GM10847 (cell line): ENCODE measurements around the gene TTLL7.

Source experiments
- POLR2A ChIP-seq: IDR thresholded peaks from 2 replicates; pipeline ENCODE4 v1.6.1; 2011; ENCODE audit not compliant: insufficient read length; ENCODE audit errors: extremely low read depth

The TTLL7 gene

DNA sequence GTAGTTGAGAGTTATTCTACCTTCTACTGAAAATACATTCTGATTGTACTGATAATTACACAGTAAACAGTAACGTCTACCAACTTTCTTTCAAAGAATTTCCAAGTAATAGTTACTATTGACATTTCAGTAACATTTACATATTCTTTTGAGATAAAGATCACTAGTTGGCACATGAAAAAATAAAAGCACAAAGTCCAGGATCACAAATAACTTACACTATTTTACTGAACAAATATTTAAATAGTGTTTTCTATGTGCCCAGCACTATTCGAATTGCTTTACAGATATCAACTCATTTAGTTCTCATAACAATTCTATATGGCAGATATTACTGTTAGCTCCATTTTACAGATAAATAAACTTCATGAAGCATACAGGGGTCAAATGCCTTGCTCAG, 126.4 kb downstream of the TTLL7 start:
- TF ChIP-seq POLR2A: no peak

DNA sequence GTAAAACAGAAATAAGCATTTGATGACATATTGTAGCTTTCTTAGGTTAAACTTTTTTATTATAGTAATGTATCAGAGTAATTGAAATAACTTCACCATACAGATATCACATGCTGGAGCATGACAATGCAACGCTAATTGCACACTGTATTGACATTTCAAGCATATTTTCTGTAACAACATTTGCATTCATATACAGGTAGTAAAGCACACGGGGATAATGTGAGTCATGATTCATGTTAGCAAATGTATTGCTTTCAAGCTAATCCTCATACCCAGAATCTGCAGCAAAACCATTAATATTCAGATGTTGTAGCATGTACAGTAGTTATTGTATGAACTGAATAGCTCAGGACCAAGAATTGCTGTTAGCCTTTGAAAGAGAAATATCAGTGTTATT, 133.9 kb downstream of the TTLL7 start:
- no peak for TF ChIP-seq POLR2A

DNA sequence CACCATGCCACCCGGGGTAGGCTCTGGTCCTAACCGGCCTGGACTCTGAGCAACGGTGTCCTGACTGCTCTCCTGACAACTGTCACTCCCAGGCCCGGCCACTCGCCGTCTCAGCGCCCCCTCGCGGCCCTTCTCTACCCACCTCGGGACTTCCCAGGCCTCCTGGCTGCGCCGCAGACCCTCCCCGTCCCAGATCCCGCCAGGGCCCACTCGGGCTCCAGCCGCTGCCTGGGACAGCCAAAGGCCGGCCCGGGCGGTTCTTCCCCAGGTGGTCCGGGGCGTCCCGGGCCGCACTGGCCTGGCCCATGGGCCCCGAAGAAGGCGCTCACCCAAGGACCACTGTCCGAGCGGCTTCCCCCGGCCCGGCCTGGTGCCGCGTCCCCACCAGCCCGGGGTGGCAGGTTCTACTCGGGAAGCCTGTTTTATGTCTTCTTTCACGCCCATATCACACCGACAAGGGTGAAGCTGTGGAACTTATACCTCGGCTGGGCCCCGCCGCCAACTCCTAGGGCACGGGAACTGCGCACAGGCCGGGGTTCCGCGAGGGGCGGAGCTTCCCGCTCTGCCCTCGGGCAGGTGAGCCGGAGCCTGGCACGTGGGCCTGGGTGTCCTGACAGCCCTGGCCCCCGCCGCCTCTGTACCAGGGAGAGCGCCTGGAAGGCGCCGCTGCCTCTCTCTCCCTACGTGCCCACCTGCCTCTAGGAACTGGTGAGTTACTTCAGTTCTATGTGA, 138.3 kb downstream of the TTLL7 start:
- no peak for TF ChIP-seq POLR2A

DNA sequence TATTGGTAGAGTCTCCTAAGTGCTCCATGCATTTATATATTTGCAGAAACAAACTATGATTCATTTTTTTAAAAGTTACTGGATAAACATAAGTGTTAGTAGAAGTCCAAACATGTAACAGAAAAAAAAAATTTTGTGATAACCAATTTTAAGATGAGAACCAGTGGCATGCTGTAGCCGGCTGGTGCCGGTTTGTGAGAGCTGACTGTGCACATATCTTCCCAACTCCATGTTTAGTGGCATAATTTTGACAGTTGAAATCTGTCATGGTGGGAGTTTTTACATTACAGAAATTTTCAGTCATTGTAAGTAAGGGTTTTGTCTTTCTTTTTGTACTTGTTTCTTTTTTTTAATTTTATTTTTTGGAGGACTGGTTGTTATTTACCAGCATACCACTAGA, 141.2 kb downstream of the TTLL7 start:
- TF ChIP-seq POLR2A: no peak

DNA sequence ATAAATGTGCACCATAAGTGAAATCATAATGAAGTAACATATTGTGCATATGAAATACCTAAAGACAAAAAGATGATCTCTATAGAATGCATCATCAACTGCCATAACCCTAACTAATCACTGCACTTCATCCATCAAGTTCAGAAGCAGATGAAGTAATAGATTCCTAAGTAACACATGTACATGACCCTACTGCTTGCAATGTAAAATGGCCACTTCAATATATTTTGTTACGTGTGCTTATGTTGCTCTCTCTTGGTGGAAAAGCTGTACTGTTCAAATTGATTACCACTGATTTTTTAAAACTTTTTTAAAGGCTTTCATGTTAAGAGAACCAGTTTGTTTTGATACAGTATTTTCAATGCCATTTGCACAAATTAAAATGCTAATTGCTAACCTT, 141.8 kb downstream of the TTLL7 start:
- no peak for TF ChIP-seq POLR2A

DNA sequence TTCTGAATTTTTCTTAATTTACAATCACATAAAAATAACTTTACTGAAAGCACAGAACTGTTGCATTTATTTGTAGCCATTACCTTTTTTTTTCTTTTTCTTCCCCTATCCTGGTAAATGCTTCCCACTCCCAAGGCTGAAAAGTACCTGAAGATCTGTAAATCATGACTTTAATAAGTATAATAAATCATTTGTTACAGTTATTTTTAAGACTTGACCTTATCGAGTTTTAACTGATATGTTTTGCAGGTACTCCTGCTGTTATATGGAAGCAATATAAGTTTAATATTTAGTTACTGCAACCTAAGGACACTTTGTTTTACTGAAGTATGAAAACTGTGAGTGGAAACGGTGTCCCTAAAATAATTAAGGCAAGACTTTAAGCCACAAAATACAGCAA, 142.6 kb downstream of the TTLL7 start:
- no peak for TF ChIP-seq POLR2A

DNA sequence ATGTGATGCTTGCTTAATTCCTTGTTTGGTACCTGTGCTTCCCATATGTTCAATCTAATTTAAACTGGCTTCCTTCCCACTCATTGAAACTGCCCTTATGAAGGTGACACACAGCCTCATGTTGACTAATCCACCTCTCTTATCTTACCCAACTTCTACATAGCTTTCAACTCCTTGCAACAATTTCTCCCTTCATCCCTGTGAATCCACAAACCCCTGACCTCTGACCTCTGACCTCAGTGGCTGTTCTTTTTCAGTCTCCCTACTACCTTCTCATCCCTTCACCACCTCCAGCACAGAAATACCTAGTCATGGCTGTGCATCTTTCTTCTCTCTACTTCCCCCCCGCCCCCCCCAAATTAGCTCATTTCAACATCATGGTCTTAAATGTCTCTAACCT, 144.5 kb downstream of the TTLL7 start:
- TF ChIP-seq POLR2A: no peak

DNA sequence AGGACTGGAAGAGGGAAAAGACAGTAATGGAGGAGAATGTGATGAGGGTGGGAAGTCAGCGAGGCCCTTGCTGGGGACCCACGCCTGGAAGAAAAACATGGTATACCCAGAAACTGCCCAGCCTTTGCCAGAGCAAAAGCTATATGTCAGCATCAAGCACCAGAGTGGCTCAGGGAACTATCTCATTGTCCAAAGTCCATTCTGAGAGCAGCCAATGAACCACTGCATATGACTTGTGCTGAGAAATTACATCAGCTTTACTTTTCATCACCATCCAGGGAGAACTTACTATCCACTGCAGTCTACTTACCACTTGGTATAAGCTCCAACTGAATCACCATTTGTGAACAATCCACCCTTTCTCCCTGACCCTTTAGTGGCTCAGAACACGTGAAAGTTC, 148.1 kb downstream of the TTLL7 start:
- no peak for TF ChIP-seq POLR2A

DNA sequence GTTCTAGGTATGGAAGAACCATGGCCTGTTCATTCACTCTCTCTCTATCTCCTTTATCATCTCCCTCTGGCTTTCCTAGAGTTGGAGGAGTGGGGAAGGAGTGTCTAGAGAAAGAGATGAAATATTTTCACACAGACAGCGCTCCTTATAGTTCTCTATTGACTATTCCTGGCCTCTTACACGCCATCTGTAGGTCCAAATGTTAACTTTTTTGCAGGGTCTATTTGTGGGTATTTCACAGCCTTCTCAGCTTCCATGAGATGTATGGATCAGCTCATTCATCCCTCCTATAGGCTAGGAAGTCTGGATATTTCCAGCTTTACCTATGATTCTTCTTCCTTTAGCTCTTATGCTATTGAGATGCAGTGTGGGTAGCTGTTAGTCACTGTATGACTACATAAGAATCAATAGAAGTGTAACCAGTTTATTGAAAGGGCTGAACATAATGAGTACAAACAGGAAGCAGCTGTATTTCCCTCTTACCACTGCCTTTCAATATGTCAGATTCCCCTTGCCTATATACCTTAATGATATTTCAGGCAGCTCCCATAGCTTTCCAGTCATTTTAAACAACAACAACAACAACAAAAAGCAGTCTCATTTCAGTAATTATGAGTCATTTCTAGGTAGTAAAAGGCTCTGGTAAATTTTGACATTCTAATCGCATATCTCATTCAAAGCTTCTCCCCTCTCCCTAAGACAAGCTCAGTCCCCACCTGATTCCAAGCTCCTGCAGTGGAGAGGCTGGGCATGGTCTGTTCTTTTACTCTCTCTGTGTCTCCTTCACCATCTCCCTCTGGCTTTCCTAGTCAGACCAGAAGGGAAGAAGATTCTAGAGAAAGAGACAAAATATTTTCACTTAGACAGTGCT, 149.5 kb downstream of the TTLL7 start:
- TF ChIP-seq POLR2A: no peak

DNA sequence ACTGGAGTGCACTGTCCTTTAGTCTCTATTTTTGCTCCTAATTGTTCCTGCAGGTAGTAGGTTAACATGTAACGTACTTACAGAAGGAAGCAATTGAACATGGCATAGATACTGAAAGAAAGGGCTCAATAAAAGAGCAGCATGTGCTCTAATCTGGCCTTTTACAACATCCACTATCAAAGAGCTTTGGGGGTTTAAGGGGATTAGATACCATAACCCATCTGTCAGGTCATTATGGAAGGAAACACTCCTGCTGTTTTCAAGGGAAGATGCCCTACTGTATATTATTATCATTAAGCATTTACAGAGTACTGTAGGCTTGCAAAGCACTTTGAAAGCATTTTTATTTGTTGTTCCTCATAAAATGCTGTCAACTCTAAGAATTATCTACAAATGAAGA, 152.8 kb downstream of the TTLL7 start:
- TF ChIP-seq POLR2A: no peak

DNA sequence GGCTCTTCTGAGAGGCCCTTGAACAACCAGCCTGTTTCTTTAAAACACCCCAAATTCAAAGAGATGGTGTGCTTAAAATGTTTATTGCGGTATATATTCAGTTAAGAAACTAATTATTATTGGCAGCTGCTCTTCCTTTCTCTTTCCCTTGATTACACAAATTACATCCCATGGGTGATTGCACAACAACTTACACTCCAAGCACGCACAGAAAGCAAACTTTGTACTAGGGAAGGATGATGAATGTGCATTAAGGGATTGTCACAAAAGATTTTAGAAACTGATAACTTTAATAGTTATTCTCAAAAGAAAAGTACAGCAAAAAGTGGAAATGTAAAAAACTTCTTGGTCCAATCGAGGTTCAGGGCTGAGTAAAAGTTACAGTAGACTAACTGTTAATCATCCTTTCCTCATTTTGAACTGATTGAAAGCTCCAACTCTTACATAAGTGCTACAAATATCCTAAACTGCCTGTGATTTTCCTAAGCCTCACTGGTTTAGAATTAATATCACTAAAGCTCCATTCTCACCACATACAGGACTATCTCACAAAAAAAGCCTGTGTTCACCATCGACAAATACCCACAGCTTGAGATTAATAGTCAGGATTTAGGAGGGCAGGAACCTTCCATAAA, 153.4 kb downstream of the TTLL7 start:
- no peak for TF ChIP-seq POLR2A

DNA sequence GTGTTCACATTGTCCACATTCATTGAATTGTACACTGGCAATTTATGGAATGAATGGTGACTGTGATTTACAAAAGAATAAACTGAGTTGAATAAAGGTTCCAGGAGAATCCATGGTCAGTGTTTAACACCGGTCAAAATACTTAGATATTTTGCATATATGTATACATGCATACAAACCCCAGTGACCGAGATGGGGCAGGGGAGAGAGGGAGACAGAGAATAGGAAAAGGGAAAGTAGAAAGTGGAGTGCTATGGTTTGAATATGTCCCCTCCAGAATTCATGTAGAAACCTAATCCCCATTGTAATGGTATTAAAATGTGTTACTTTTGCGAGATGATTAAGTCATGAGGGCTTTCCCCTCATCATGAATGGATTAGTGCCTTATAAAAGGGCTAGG, 154.4 kb downstream of the TTLL7 start:
- no peak for TF ChIP-seq POLR2A

DNA sequence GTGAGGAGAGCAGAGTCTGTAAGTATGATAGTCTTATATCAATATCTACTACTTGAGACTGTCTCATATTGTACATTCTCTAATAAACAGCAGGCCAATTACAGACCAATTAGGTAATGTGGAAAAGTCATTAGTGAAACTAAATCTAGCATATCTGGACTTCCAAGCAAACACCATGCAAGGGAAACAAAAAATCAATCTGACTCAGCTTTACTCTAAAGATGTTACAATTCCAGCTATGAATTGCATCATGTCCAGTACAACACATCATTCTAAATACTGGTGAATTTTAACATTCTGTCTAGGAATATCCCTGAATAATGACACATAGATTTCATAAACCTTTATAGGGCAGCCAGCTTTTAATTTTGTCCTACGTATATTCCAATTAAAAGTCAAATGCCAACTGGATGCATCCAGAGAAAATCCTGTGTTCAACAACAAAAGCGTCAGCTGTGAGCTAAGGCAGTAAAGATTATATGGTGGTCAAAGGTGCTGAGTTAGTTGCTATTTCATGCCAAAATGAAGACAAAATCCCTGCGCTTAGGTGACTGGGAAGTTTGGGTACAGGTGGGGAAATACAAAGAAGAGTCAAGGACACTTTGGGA, 159.3 kb downstream of the TTLL7 start:
- no peak for TF ChIP-seq POLR2A

DNA sequence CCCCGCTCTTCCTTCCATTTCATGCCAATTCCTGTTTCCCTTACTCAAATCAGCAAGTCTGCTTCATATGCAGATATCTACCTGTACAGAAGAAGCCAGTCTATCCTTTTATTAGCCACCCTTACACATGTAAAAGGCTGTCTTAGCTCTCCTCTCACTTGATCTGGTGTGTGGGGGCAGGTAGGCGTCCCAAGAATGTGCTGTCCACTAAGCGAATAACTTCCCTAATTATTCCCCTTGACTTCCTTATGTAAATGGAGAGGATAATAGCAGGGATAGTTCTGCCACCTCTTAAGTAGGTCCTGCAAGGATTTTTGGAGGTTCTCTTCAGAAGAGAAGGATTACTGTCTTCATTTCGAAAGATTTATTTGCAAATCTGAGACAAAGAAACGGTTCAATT, 160.4 kb downstream of the TTLL7 start:
- no peak for TF ChIP-seq POLR2A

DNA sequence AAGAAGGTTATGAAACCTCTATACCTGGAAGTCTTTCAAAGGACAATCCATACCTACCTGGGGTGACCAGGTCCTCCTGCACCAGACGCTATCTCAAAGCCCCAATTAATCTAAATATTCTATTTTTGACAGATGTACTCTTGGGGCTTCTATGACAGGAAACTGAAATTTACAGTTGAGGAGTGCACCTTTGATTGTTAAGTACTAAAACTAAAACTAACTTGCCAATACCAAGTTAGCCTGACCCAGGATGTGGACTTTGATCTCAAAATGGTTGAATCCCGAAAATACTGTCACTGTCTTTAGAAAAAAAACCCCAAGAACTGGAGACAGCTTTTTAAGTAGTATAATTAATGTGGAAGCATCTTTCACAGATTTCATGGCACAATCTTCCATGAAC, 162.4 kb downstream of the TTLL7 start:
- TF ChIP-seq POLR2A: no peak

DNA sequence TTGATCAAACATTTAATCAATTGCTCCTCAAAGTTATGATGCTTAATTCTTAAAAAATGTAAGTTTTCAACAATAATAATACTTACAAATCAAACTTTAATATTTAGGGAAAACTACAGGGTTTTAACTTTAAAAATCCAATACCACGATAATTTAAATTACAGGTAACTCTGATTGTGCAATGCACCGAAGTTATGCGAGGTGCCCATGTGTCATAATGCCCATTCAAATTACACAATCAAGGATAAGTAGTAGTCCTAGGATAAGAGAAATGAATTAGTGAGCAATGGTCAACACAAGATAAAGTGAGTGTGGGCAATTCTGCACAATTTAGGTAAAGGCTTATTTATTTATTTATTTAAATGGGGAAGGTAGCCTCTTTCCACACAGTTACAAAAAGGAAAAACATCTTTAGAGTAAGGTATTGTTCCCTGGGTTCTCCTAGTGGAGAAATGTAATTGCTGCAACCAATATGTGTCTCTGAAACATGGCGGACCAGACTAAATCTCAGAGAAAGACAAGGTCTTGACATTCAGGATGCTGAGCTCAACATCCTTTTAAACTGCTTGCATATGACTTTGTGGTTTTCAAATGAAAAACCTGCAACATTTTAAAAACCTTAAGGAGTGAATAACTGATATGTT, 164.2 kb downstream of the TTLL7 start:
- TF ChIP-seq POLR2A: no peak

DNA sequence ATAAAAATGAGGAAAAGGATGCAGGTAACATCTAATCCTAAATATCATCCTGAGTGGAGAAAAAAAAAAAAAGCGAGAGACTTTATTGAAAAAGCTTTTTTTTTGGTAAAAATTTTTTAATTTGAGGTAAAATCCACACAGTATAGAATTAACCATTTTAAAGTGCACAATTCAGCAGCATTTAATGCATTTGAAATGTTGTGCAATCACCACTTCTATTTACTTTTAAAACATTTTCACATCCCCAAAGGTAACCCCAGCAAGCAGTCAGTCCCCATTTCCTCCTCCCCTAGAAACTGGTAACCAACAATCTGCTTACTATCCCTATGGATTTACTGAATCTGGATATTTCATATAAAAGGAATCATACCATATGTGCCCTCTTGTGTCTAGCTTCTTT, 166.7 kb downstream of the TTLL7 start:
- no peak for TF ChIP-seq POLR2A
